Measurements from ENCODE around the gene SURF1. TPM values are rescaled to one million over a fixed set of nuclear protein-coding genes. Genes with fewer than 3 reads are reported as not detected.

The SURF1 gene
- total and polyA plus RNA-seq, 12 donors: 41.7 to 85.4 (median 61.2) TPM

DNA sequence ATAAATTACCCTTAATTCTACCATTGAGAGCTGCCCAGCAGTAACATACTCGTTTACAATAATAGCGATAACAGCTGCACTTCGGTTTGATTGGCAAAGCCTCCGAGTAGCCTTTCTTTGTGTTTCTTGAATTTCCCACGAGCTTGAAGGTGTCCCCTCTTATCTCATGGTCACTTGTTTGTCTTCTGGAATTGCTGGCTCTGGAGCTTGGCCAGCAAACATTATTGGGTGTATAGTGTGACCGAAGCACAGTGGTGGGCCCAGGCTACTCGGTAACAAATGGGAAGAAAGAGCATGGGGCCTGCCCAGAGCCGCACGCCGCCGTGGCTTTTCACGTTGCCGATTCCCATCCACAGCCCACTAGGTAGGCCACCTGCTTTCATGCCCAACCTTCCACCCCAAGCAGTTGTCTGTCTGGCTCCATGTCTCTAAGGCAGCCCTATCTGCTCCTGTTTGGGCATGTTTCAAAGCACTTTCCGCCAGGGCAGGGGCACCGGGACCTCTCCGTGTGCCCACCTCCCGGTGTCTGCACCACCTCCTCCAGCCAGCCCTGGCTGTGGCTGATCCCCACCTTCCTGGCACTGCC lies 28.5 kb upstream of the SURF1 start:
- 83 to 88% methylated on average over 17 of the region's 17 CpGs for WGBS, 2 donors
- intact Hi-C loops (cut with DNase I): no loop called here
- Histone ChIP-seq H3K4me1 (no peaks in the 10 kb centered on the region), H3K27ac (no peak overlapping the region), H3K27me3 (no peaks in the 10 kb centered on the region), H3K9me3 (no peaks in the 10 kb centered on the region), H3K36me3 (no peaks in the 10 kb centered on the region), H3K4me3 (no peak overlapping the region)
- DNase-seq: no peak
- no peak for ATAC-seq
- TF ChIP-seq CTCF (IDR thresholded peaks at IDR 0.05): no peak

- Histone ChIP-seq H3K4me3 (no peak overlapping the region), H3K27ac (no peak overlapping the region), H3K27me3 (no peaks in the 10 kb centered on the region), H3K9me3 (no peaks in the 10 kb centered on the region), H3K36me3 (no peaks in the 10 kb centered on the region), H3K4me1 (no peaks in the 10 kb centered on the region)
- no peak for TF ChIP-seq CTCF (IDR thresholded peaks at IDR 0.05)
- WGBS, 2 donors: 93 to 94% methylated on average over 3 of the region's 3 CpGs
- intact Hi-C loops (cut with DNase I): no loop called here
- ATAC-seq: no peak
- DNase-seq: no peak
These were observed 27.2 kb upstream of the SURF1 start for GRCh38 chr9:133383438-133383837.

- intact Hi-C loops (cut with DNase I): no loop called here
- Histone ChIP-seq H3K27me3 (no peaks in the 10 kb centered on the region), H3K4me1 (no peaks in the 10 kb centered on the region), H3K27ac (no peak overlapping the region), H3K4me3 (no peak overlapping the region), H3K9me3 (peaks cover 0 to 5% (median 0%) of the 10 kb centered on the region in 11 donors), H3K36me3 (no peaks in the 10 kb centered on the region)
- DNase-seq (no peak), ATAC-seq (no peak)
- 86 to 94% methylated on average over 4 of the region's 4 CpGs for WGBS, 2 donors
- no peak for TF ChIP-seq CTCF (IDR thresholded peaks at IDR 0.05)
These were observed 26.3 kb upstream of the SURF1 start for GRCh38 chr9:133382507-133383141.

GRCh38 chr9:133380734-133381133 lies 24.4 kb upstream of the SURF1 start:
- Histone ChIP-seq H3K4me3 (no peak overlapping the region), H3K36me3 (no peaks in the 10 kb centered on the region), H3K27ac (no peak overlapping the region), H3K4me1 (peaks cover 0 to 12% (median 7%) of the 10 kb centered on the region in 9 donors), H3K27me3 (no peaks in the 10 kb centered on the region), H3K9me3 (peaks cover 0 to 8% (median 0%) of the 10 kb centered on the region in 11 donors)
- DNase-seq: no peak
- 78 to 84% methylated on average over 4 of the region's 4 CpGs for WGBS, 2 donors
- ATAC-seq: no peak
- intact Hi-C loops (cut with DNase I): no loop called here
- no peak for TF ChIP-seq CTCF (IDR thresholded peaks at IDR 0.05)
